ENCODE measurements around the gene EIF4G1. TPM values are rescaled to one million over a fixed set of nuclear protein-coding genes. Genes with fewer than 3 reads are reported as not detected.

EIF4G1 gene
- total and polyA plus RNA-seq, 2 donors (not counting 3 experiments of a cell fraction or from before 2014, with no cell fraction given) = 355 to 532 TPM

GRCh38 chr3:184323696-184324095, 9.3 kb downstream of the EIF4G1 start:
- Histone ChIP-seq H3K9me3 (replicated peaks; ENCODE audit: control insufficient read depth, insufficient read depth, low read length) (no peaks in the 10 kb centered on the region), H3K4me3 (replicated peaks in 1 of 3; ENCODE audit: insufficient read depth in 1 of 3, low read depth in 1 of 3, low read length in 3 of 3) (no peak overlapping the region), H3K9ac (replicated peaks; ENCODE audit: extremely low read depth, insufficient read depth, low read length) (no peak overlapping the region), H4K20me1 (replicated peaks; ENCODE audit: control insufficient read depth, extremely low read depth, insufficient read depth, low read length) (no peaks in the 10 kb centered on the region), H3K9me1 (replicated peaks; ENCODE audit: control insufficient read depth, extremely low read depth, insufficient read depth, low read length) (no peaks in the 10 kb centered on the region), H3K27me3 (ENCODE audit: control insufficient read depth in 2 of 2, insufficient read depth in 2 of 2, low read length in 2 of 2) (no peaks in the 10 kb centered on the region), H3K36me3 (ENCODE audit: control insufficient read depth in 2 of 2, extremely low read depth in 1 of 2, insufficient read depth in 2 of 2, low read length in 2 of 2) (peaks cover 69 to 78% of the 10 kb centered on the region in 2 experiments), H3K79me2 (ENCODE audit: control insufficient read depth, insufficient read depth, low read length) (peaks cover 83% of the 10 kb centered on the region), H3K4me1 (ENCODE audit: control insufficient read depth, extremely low read depth, insufficient read depth, low read length) (peaks cover 23% of the 10 kb centered on the region), H3K4me2 (ENCODE audit: insufficient read depth, low read length) (no peak overlapping the region), H3K27ac (ENCODE audit: insufficient read depth, low read depth, low read length) (no peak overlapping the region), H2AFZ (ENCODE audit: low read depth, low read length) (no peak overlapping the region)
- intact Hi-C loops (cut with micrococcal nuclease) (no loop called here), dilution Hi-C loops (cut with MboI; ENCODE audit: extremely low pct_ligation_motif_present, low sequenced_read_pairs) (no loop called here)
- ChIA-PET POLR2A (no interaction called here), CTCF (no interaction called here)
- BruUV-seq (replicated peaks) = no TSS peak
- DNase-seq (ENCODE audit: low read depth, low spot score) = no peak
- no peak for FAIRE-seq
- TF ChIP-seq JUN (IDR thresholded peaks at IDR 0.05; ENCODE audit: borderline replicate concordance, insufficient read depth, insufficient read length, low read depth) (no peak), POLR2A (IDR thresholded peaks at IDR 0.05; ENCODE audit: low read depth, low read length) (no peak), GATA2 (IDR thresholded peaks at IDR 0.05; ENCODE audit: insufficient read depth, insufficient read length, low read depth, low read length) (no peak), MYC (IDR thresholded peaks at IDR 0.05; ENCODE audit: low read depth, low read length) (no peak)
- TF ChIP-seq, protein P1, sequence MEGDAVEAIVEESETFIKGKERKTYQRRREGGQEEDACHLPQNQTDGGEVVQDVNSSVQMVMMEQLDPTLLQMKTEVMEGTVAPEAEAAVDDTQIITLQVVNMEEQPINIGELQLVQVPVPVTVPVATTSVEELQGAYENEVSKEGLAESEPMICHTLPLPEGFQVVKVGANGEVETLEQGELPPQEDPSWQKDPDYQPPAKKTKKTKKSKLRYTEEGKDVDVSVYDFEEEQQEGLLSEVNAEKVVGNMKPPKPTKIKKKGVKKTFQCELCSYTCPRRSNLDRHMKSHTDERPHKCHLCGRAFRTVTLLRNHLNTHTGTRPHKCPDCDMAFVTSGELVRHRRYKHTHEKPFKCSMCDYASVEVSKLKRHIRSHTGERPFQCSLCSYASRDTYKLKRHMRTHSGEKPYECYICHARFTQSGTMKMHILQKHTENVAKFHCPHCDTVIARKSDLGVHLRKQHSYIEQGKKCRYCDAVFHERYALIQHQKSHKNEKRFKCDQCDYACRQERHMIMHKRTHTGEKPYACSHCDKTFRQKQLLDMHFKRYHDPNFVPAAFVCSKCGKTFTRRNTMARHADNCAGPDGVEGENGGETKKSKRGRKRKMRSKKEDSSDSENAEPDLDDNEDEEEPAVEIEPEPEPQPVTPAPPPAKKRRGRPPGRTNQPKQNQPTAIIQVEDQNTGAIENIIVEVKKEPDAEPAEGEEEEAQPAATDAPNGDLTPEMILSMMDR (IDR thresholded peaks at IDR 0.05; ENCODE audit: extremely low read depth in 1 of 2, insufficient read depth in 1 of 2, low read depth in 1 of 2, low read length in 2 of 2) = no peak
- TF ChIP-seq, protein P2, sequence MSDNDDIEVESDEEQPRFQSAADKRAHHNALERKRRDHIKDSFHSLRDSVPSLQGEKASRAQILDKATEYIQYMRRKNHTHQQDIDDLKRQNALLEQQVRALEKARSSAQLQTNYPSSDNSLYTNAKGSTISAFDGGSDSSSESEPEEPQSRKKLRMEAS (IDR thresholded peaks at IDR 0.05; ENCODE audit: insufficient read depth, insufficient read length) = no peak

DNA sequence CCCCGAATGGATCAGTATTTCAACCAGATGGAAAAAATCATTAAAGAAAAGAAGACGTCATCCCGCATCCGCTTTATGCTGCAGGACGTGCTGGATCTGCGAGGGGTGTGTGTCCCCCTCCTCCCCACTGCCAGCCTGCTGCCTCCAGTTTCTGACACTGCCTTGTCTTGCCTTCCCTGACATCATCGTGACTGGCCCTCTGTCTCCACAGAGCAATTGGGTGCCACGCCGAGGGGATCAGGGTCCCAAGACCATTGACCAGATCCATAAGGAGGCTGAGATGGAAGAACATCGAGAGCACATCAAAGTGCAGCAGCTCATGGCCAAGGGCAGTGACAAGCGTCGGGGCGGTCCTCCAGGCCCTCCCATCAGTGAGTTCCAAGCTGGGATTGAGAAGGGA, 10.9 kb downstream of the EIF4G1 start:
- no peak for FAIRE-seq
- POLR2A ChIA-PET = no interaction called here
- dilution Hi-C loops (cut with MboI; ENCODE audit: extremely low pct_ligation_motif_present, low sequenced_read_pairs) = no loop called here
- intact Hi-C loops (cut with micrococcal nuclease) = no loop called here
- BruUV-seq (replicated peaks) = no TSS peak
- DNase-seq (ENCODE audit: low read depth, low spot score) = no peak
- Histone ChIP-seq H3K9me3 (replicated peaks; ENCODE audit: control insufficient read depth, insufficient read depth, low read length) (no peaks in the 10 kb centered on the region), H3K9me1 (replicated peaks; ENCODE audit: control insufficient read depth, extremely low read depth, insufficient read depth, low read length) (no peaks in the 10 kb centered on the region), H3K27ac (ENCODE audit: insufficient read depth, low read depth, low read length) (no peak overlapping the region), H3K79me2 (ENCODE audit: control insufficient read depth, insufficient read depth, low read length) (peaks cover 73% of the 10 kb centered on the region), H3K4me1 (ENCODE audit: control insufficient read depth, extremely low read depth, insufficient read depth, low read length) (peaks cover 9% of the 10 kb centered on the region), H2AFZ (ENCODE audit: low read depth, low read length) (no peak overlapping the region), H3K36me3 (ENCODE audit: control insufficient read depth in 2 of 2, extremely low read depth in 1 of 2, insufficient read depth in 2 of 2, low read length in 2 of 2) (peaks cover 76 to 84% of the 10 kb centered on the region in 2 experiments), H3K27me3 (ENCODE audit: control insufficient read depth in 2 of 2, insufficient read depth in 2 of 2, low read length in 2 of 2) (no peaks in the 10 kb centered on the region), H3K4me2 (ENCODE audit: insufficient read depth, low read length) (no peak overlapping the region), H4K20me1 (replicated peaks; ENCODE audit: control insufficient read depth, extremely low read depth, insufficient read depth, low read length) (no peaks in the 10 kb centered on the region), H3K4me3 (replicated peaks in 1 of 3; ENCODE audit: insufficient read depth in 1 of 3, low read depth in 1 of 3, low read length in 3 of 3) (no peak overlapping the region), H3K9ac (replicated peaks; ENCODE audit: extremely low read depth, insufficient read depth, low read length) (no peak overlapping the region)
- TF ChIP-seq, protein P1 (IDR thresholded peaks at IDR 0.05; ENCODE audit: extremely low read depth in 1 of 2, insufficient read depth in 1 of 2, low read depth in 1 of 2, low read length in 2 of 2) = no peak
- TF ChIP-seq POLR2A (IDR thresholded peaks at IDR 0.05; ENCODE audit: low read depth, low read length) (no peak), FOS (IDR thresholded peaks at IDR 0.05; ENCODE audit: borderline replicate concordance, insufficient read depth, low read length) (no peak), JUN (IDR thresholded peaks at IDR 0.05; ENCODE audit: borderline replicate concordance, insufficient read depth, insufficient read length, low read depth) (no peak), GATA2 (IDR thresholded peaks at IDR 0.05; ENCODE audit: insufficient read depth, insufficient read length, low read depth, low read length) (no peak), MYC (IDR thresholded peaks at IDR 0.05; ENCODE audit: low read depth, low read length) (no peak), POLR2AphosphoS5 (IDR thresholded peaks at IDR 0.05; ENCODE audit: insufficient read depth, low read depth, low read length) (no peak), EZH2 (IDR thresholded peaks at IDR 0.05; ENCODE audit: borderline replicate concordance, low read depth, low read length, severe bottlenecking) (no peak)
- TF ChIP-seq, protein P2 (IDR thresholded peaks at IDR 0.05; ENCODE audit: insufficient read depth, insufficient read length) = no peak
- CTCF ChIA-PET = no interaction called here
